Effector CD8-positive, alpha-beta T cell (primary cell): ENCODE results near the gene ZNF33A.
"Not testable (repeated sequence)": the region's sequence is repeated elsewhere in the genome, so short reads cannot be mapped to it uniquely, and the experiment has no call there.

Experiments used
- DNase-seq: peaks from one replicate; lab custom pipeline; 2025; lab: John Stamatoyannopoulos, UW

The ZNF33A gene

DNA sequence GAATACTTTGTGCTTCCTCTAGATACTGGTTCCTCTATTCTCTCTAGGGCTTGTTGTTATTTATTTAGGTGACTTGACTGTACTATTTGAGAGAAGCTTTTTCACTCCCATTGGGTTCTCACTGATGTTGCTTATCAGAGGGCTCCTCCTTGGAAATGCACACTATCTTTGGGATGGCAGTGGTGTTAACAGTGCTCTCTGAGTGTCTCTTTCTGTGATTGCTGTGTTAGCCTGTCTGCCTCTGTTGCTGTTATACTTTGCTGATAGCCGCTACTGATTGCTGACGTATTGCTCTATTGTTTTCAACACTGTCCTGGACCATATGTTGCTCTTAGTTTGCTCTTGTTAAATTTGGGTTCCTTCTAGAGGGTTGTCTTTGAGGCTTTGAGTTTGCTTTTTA is 34.7 kb downstream of the ZNF33A start:
- no peak for DNase-seq

DNA sequence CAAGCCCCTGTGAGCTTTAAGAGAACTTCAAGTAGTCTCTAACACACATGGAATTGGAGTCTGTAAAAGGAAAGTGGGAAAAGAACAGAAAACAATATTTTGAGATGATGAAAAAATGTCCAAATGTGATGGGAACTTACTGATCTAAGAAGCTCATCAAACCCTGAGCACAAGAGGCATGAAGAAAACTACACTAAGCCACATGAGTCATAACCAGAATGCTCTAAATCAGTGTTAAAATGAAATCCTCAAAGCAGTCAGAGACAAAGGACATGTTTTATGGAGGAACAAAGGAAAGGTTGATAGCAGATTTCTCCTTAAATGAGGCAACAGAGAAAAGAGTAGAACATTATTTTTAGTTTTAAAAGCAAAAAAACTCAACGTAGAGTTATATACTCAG is 37.2 kb downstream of the ZNF33A start:
- no peak for DNase-seq

DNA sequence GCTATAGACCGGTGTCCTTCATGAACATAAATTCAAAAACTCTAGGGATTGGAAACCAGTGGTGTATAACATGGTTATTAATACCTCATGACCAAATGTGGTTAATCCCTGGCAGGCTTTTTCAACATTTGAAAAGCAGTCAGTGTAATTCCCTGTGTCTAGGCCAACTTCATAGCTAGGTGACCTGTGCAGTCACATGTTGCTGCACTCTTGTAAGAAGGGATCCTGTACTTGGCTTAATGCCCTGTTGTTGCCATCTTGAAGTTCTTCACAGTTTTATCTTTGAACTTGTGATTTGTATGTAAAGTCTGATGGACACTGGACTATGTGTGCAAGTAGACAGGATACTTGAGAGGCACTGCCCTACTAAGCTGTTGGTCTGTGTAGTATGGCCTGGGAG is 39.7 kb downstream of the ZNF33A start:
- no peak for DNase-seq

DNA sequence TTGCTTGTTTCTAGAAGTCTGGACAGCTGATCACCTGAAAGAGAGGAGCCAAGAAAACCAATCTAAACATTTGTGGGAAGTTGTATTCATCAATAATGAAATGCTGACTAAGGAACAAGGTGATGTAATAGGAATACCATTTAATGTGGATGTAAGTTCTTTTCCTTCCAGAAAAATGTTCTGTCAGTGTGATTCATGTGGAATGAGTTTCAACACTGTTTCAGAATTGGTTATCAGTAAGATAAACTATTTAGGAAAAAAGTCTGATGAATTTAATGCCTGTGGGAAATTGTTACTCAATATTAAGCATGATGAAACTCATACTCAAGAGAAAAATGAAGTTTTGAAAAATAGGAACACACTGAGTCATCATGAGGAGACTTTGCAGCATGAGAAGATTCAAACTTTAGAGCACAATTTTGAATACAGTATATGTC is 43.9 kb downstream of the ZNF33A start:
- no peak for DNase-seq

GRCh38 chr10:38055274-38055894 is 44.9 kb downstream of the ZNF33A start:
- not testable (repeated sequence) for DNase-seq

GRCh38 chr10:38069663-38070062 is 59.2 kb downstream of the ZNF33A start:
- not testable (repeated sequence) for DNase-seq

- DNase-seq = no peak
These were observed 60.0 kb downstream of the ZNF33A start for GRCh38 chr10:38070501-38070900.

DNA sequence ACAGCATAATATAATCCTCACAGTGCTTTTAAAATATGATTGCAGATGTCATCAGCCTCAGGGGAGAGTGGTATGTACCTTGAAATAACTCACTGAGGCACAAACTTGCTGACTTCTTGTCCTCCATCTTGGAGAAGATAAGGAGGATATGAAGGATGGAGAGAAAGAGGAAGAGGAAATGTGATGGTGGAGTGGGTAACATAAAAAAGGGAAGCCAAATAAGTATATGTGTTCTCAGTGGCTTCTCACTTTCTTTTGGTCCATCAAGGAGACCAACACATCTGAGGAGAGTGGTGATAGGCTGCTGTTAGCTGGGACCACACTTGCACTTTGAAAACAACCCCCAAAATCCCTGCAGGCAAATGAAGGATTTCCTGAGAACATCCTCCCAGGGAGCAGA is 62.1 kb downstream of the ZNF33A start:
- no peak for DNase-seq

DNA sequence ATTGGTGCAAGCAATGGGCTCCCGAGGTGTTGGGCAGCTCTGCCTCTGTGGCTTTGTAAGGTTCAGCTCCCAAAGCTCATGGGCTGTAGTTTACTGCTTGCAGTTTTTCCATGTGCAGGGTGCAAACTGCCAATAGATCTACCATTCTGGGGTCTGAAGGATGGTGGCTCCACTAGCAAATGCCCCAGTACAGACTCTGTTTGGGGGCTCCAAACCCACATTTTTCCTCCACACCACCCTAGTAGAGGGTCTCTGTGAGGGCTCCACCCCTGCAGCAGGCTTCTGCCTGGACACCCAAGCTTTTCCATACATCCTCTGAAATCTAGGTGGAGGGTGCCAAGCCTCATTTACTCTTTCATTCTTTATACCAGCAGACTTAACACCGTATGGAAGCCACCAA is 66.2 kb downstream of the ZNF33A start:
- DNase-seq = no peak

DNA sequence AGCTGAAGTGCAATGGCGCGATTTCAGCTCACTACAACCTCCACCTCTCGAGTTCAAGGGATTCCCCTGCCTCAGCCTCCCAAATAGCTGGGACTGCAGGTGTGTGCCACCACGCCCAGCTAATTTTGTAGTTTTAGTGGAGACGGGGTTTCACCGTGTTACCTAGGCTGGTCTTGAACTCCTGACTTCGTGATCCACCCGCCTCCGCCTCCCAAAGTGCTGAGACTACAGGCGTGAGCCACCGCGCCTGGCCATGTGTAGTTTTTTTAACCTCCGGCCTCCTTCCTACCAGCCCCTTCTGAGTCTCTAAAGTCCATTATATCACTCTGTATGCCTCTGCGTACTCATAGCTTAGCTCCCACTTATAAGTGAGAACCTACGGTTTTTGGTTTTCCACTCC is 82.8 kb downstream of the ZNF33A start:
- not testable (repeated sequence) for DNase-seq

- DNase-seq = no peak
These were observed 83.3 kb downstream of the ZNF33A start for GRCh38 chr10:38093816-38094157.

GRCh38 chr10:38094158-38094926 is 83.9 kb downstream of the ZNF33A start, which contains the start of gene ZNF37A:
TSS of gene ZNF37A (plus strand) at chr10:38094337. CDS start at chr10:38096618, 2,281 bp downstream.
- peak; percentile 88 for DNase-seq

- no peak for DNase-seq
These were observed 84.6 kb downstream of the ZNF33A start for GRCh38 chr10:38094927-38095574.

GRCh38 chr10:38102880-38103279 is 92.4 kb downstream of the ZNF33A start:
- no peak for DNase-seq

DNA sequence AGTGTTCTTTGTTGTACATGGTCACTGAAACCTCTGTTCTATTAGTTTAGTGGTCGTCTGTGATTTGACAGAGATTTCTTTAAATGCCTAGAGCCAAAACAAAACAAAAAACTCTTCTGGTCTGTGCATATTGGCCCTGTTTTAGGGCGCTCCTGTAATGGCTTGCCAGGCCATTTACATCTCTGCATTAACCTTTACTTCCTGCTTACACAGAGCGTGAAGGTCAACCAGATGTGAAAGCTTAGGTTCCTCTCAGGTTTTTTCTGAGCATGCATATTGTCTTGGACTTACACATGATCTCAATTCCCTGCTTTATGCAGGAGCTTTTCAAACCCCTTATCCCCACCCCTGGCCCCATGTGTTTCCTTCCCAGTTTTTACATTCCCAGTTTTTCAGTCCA is 93.3 kb downstream of the ZNF33A start:
- no peak for DNase-seq

DNA sequence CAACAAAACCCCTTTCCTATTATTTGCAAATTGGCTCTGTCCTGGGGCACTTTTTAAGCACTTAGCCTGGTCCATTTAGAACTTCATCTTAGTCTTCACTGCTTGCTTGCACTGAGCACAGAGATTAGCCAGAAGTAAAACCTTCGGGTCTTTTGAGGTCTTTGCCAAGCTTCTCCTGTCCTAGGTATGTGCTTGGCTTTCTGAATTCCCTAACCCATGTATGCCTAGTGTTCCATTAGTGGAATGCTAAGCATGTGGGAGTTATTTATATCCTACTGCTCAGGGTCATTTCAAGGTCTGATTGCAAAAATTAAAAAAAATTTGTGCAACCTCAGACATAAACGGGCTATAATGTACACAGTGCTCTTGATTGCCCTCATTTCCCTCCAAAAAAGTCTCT is 101.7 kb downstream of the ZNF33A start:
- no peak for DNase-seq
